ENCODE data around the gene DYNC2H1.

- TF ChIP-seq SP1 (IDR thresholded peaks at IDR 0.05), result no peak
- TF ChIP-seq BHLHE40 (IDR thresholded peaks at IDR 0.05; ENCODE audit: borderline replicate concordance), result no peak
- TF ChIP-seq SUZ12 (IDR thresholded peaks at IDR 0.05), result no peak
- TF ChIP-seq ARNT (IDR thresholded peaks at IDR 0.05), result no peak
- TF ChIP-seq TARDBP (IDR thresholded peaks at IDR 0.05), result no peak
Observed at GRCh38 chr11:103344886-103345285, 235.7 kb downstream of the DYNC2H1 start.

Data from HEK293T (cell line).